ENCODE results near the gene GRIN3B.
"Not testable (repeated sequence)": the region's sequence is repeated elsewhere in the genome, so short reads cannot be mapped to it uniquely, and the experiment has no call there.

The GRIN3B gene

GRCh38 chr19:1000095-1000494 lies at the start of gene GRIN3B:
Gene GRIN3B, plus strand, starts transcription at chr19:1000419. Its CDS starts 19 bp downstream, at chr19:1000438.
- peak; percentile 26 to 82 for DNase-seq

- no peak for DNase-seq
Measured at GRCh38 chr19:952049-952679, 48.1 kb upstream of the GRIN3B start.

GRCh38 chr19:952680-953444 lies 47.4 kb upstream of the GRIN3B start:
- peak; percentile 40 to 74 for DNase-seq

GRCh38 chr19:953445-954271 lies 46.6 kb upstream of the GRIN3B start:
- DNase-seq = peak in 1 of 2 experiments; percentile 48

GRCh38 chr19:954272-954671 lies 45.9 kb upstream of the GRIN3B start:
- no peak for DNase-seq

- DNase-seq = no peak
Measured at GRCh38 chr19:954672-955494, 45.3 kb upstream of the GRIN3B start.

- DNase-seq = no peak
Measured at GRCh38 chr19:955803-956765, 44.1 kb upstream of the GRIN3B start.

GRCh38 chr19:956766-957440 lies 43.3 kb upstream of the GRIN3B start:
- peak in 1 of 2 experiments; percentile 23 for DNase-seq

GRCh38 chr19:957578-957977 lies 42.6 kb upstream of the GRIN3B start:
- DNase-seq = not testable (repeated sequence)

GRCh38 chr19:958967-959855 lies 41.0 kb upstream of the GRIN3B start:
- no peak for DNase-seq

- no peak for DNase-seq
Measured at GRCh38 chr19:960020-960419, 40.2 kb upstream of the GRIN3B start.

- no peak for DNase-seq
Measured at GRCh38 chr19:960601-960938, 39.6 kb upstream of the GRIN3B start.

- no peak for DNase-seq
Measured at GRCh38 chr19:961866-962620, 38.2 kb upstream of the GRIN3B start.

- no peak for DNase-seq
Measured at GRCh38 chr19:962683-963400, 37.4 kb upstream of the GRIN3B start.

- DNase-seq = no peak
Measured at GRCh38 chr19:963486-963951, 36.7 kb upstream of the GRIN3B start.

- DNase-seq = no peak
Measured at GRCh38 chr19:964116-964520, 36.1 kb upstream of the GRIN3B start.

- DNase-seq = peak in 1 of 2 experiments; percentile 22
Measured at GRCh38 chr19:964761-965694, 35.2 kb upstream of the GRIN3B start.
